ENCODE measurements around the gene G2E3.

The G2E3 gene

DNA sequence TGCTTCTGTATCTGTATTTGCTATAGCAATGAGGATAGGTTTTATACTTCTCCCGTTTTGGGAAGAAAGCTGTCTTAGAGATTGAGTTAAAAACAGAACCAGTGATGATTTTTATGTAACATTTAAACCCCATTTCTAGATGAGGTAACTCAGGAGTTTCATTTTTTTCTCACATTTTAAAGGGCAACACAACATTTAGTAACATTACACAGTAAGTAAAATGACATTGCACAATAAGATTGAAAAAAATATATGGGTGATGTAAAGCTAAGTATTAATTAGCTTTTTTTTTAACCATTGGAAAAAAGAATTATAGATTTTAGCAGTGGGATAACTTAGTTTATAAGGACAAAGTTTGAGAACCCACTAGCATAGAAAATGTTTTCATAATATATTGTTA, 38.0 kb downstream of the G2E3 start:
- no peak for DNase-seq (ENCODE audit: low read depth in 1 of 2, low spot score in 1 of 2)
- no peak for TF ChIP-seq SPI1 (IDR thresholded peaks at IDR 0.05; ENCODE audit: borderline replicate concordance, low read depth)
- no peak for TF ChIP-seq CTCF (IDR thresholded peaks at IDR 0.05; ENCODE audit: insufficient read depth, low read length)
- no peak for TF ChIP-seq GABPA (IDR thresholded peaks at IDR 0.05; ENCODE audit: low read depth)
- TF ChIP-seq, protein P1, sequence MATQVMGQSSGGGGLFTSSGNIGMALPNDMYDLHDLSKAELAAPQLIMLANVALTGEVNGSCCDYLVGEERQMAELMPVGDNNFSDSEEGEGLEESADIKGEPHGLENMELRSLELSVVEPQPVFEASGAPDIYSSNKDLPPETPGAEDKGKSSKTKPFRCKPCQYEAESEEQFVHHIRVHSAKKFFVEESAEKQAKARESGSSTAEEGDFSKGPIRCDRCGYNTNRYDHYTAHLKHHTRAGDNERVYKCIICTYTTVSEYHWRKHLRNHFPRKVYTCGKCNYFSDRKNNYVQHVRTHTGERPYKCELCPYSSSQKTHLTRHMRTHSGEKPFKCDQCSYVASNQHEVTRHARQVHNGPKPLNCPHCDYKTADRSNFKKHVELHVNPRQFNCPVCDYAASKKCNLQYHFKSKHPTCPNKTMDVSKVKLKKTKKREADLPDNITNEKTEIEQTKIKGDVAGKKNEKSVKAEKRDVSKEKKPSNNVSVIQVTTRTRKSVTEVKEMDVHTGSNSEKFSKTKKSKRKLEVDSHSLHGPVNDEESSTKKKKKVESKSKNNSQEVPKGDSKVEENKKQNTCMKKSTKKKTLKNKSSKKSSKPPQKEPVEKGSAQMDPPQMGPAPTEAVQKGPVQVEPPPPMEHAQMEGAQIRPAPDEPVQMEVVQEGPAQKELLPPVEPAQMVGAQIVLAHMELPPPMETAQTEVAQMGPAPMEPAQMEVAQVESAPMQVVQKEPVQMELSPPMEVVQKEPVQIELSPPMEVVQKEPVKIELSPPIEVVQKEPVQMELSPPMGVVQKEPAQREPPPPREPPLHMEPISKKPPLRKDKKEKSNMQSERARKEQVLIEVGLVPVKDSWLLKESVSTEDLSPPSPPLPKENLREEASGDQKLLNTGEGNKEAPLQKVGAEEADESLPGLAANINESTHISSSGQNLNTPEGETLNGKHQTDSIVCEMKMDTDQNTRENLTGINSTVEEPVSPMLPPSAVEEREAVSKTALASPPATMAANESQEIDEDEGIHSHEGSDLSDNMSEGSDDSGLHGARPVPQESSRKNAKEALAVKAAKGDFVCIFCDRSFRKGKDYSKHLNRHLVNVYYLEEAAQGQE (IDR thresholded peaks at IDR 0.05; ENCODE audit: insufficient replicate concordance, low read depth), result no peak
- no peak for TF ChIP-seq POLR2AphosphoS5 (IDR thresholded peaks at IDR 0.05; ENCODE audit: low read depth)

DNA sequence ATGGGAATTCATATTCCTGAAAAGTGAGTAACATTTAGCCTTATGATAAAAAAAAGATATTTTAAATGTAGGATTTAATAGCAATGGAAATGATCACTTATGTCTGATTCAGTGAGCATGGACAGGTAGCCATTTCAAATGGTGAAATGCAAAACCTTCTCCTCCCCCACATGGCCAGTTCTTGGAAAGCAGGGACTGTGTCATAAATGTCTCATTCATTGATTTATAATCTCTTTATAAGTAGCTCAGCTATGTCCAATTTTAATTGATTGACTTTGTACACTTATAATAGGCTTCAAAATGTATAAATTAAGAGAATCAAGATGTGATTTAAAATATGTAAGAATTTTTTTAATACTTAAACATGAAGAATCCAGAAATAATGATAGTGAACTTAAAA, 38.5 kb downstream of the G2E3 start:
- DNase-seq (ENCODE audit: low read depth in 1 of 2, low spot score in 1 of 2), result no peak

More for the DNA sequence above, 38.0 kb downstream of the G2E3 start:
- Histone ChIP-seq H3K27ac (replicated peaks) (no peak overlapping the region), H3K27me3 (ENCODE audit: insufficient read depth, poor library complexity, severe bottlenecking) (no peaks in the 10 kb centered on the region), H3K4me3 (replicated peaks; ENCODE audit: insufficient read depth, low read length) (no peak overlapping the region)

More for the DNA sequence above, 38.5 kb downstream of the G2E3 start:
- Histone ChIP-seq H3K27me3 (ENCODE audit: insufficient read depth, poor library complexity, severe bottlenecking) (no peaks in the 10 kb centered on the region), H3K27ac (replicated peaks) (no peak overlapping the region), H3K4me3 (replicated peaks; ENCODE audit: insufficient read depth, low read length) (no peak overlapping the region)
- TF ChIP-seq CTCF (IDR thresholded peaks at IDR 0.05; ENCODE audit: insufficient read depth, low read length), result no peak
- no peak for TF ChIP-seq GABPA (IDR thresholded peaks at IDR 0.05; ENCODE audit: low read depth)
- no peak for TF ChIP-seq SPI1 (IDR thresholded peaks at IDR 0.05; ENCODE audit: borderline replicate concordance, low read depth)
- TF ChIP-seq, protein P1 (IDR thresholded peaks at IDR 0.05; ENCODE audit: insufficient replicate concordance, low read depth), result no peak
- no peak for TF ChIP-seq POLR2AphosphoS5 (IDR thresholded peaks at IDR 0.05; ENCODE audit: low read depth)
